Stimulated activated CD8-positive, alpha-beta memory T cell treated with anti-CD3 and anti-CD28 coated beads, Interleukin-15, amount 100 ng/mL, for 4 hours (primary cell): ENCODE data around the gene GPBP1.
"Not testable (repeated sequence)": the region's sequence is repeated elsewhere in the genome, so short reads cannot be mapped to it uniquely, and the experiment has no call there.

Experiments used
- DNase-seq, 2 donors: peaks; one replicate each; pipeline ENCODE4 v3.0.0-alpha.2; 2020; ENCODE audit warnings: low read depth in 2 of 2

GPBP1 gene

DNA sequence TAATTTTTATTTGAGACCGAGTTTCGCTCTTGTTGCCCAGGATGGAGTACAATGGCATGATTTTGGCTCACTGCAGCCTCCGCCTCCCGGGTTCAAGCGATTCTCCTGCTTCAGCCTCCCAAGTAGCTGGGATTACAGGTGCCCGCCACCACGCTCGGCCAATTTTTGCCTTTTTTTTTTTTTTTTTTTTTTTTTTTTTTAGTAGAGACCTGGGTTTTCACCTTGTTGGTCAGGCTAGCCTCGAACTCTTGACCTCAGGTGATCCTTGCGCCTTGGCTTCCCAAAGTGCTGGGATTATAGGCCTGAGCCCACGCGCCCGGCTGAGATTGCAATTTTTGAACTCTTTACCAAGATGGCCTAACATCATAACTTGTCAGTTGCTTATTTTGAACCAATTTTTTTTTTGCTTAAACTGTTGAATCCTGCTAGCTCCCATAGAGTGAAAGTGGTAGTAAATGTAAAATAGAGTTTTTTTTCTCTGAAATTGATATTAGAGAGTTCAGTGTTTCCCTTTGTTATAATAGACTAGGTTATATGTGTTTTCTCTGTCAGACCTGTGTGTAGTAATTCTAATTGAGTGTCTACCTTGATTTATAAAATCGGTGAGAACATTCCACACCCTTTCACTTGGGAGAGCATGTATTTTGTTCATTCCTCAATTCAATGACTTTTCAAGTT, 3.8 kb downstream of the GPBP1 start:
- no peak for DNase-seq

DNA sequence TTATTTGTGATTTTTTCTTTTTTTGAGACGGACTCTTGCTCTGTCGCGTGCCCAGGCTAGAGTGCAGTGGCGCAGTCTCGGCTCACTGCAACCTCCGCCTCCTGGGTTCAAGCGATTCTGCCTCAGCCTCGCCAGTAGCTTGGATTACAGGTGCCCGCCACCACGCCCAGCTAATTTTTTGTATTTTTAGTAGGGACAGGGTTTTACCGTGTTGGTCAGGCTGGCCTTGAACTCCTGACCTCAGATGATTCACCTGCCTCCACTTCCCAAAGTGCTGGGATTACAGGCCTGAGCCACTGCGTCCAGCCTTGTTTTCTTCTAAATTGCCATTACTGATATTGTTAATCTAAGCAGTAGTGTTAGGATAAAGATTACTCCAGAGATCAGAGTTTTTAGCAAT, 4.4 kb downstream of the GPBP1 start:
- DNase-seq, result not testable (repeated sequence)

DNA sequence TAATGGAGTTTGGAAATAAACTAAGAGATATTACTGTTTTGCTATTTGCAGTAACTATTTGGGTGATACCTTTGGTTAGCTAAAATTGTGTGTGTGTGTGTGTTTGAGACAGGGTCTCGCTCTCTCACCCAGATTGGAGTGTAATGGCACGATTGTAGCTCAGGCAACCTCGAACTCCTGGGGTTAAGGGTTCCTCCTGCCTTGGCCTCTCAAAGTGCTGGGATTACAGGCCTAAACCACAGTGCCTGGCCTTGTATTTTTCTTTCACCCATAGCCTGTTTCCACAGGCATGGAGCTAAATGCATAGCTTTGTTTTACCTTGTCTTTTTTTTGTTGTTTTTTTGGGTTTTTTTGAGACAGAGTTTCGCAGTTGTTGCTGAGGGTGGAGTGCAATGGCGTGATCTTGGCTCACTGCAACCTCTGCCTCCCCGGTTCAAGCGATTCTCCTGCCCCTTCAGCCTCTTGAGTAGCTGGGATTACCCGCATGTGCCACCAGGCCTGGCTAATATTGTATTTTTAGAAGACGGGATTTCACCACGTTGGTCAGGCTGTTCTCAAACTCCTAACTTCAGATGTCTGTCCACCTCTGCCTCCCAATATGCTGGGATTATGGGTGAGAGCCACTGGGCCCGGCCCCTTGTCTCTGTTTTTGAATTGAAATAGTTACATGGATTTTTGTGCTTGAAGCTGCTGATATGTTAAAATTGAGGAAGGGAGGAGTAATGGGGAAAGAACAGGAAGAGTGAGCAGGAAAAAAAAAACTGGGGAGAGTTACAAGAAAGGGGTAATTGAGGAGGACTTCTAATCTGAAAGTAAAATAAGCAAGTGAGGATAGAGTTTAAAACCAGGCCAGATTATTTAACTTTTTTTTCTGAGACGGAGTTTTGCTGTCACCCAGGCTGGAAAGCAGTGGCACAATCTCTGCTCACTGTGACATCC, 5.7 kb downstream of the GPBP1 start:
- DNase-seq, result no peak

DNA sequence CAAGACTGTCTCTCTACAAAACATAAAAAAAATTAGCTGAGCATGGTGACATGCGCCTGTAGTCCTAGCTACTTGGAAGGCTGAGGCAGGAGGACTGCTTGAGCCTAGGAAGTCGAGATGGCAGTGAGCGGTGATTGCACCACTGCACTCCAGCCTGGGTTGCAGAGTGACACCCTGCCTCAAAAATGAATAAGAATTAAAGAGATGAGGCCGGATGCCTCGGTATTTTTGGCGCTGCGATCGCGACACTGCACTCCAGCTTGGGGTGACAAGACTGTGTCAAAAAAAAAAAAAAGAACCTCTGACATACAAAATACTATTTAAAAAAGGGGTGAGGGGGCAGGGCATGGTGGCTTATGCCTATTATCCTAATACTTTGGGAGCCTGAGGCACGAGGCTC, 7.3 kb downstream of the GPBP1 start:
- no peak for DNase-seq

DNA sequence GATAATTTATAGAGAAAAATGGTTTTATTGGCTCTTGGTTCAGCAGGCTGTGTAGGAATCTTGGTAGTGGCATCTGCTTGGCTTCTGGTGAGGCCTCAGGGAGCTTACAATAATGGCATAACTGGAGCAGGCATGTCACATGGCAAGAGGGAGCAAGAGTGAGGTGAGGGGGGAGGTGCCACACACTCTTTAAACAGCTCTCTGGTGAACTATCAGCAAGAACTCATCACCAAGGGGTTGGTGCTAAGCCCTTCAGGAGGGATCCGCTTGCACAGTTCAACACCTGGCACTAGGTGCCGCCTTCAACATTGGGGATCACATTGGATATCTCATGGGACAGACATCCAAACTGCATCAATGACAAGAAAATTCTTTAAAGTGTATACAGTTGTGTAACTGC, 10.5 kb downstream of the GPBP1 start:
- no peak for DNase-seq

DNA sequence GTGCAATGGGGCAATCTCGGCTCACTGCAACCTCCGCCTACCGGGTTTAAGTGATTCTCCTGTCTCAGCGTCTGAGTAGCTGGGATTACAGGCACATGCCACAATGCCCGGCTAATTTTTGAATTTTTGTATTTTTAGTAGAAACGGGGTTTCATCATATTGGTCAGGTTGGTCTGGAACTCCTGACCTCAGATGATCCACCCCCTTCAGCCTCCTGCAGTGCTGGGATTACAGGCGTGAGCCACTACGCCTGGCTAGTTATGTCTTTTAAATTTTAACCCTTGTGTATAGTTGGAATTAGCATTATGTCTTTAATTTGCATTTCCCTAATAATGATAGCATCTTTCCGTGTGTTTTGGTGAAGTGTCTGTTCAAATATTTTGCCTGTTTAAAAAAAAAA, 11.5 kb downstream of the GPBP1 start:
- DNase-seq, result no peak

DNA sequence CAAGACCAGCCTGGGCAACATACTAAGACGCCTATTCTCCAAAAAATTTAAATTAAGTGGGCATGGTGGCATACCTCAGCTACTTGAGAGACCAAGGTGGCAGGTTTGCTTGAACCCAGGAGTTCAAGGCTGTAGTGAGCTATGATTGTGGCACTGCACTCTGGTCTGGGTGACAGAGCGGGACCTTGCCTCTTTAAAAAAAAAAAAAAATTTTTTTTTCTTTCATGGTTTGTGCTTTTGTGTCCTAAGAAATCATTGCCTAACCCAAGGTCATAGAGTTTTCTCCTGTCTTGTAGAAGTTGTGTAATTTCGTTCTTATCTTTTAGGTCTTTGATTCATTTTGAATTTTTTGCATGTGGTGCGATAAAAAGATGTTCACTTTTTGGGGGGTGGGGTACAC, 12.3 kb downstream of the GPBP1 start:
- DNase-seq, result no peak

DNA sequence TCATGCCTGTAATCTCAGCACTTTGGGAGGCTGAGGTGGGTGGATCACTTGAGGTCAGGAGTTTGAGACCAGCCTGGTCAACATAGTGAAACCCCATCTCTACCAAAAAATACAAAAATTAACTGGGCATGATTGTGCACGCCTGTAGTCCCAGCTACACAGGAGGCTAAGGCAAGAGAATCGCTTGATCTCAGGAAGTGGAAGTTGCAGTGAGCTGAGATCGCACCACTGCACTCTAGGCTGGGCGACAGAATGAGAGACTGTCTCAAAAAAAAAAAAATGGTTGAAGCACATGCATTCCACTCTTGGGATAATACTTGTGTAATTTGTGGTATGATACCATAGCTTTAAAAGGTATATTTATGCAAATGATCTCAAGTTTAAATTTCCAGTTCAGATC, 14.1 kb downstream of the GPBP1 start:
- DNase-seq, result not testable (repeated sequence)

DNA sequence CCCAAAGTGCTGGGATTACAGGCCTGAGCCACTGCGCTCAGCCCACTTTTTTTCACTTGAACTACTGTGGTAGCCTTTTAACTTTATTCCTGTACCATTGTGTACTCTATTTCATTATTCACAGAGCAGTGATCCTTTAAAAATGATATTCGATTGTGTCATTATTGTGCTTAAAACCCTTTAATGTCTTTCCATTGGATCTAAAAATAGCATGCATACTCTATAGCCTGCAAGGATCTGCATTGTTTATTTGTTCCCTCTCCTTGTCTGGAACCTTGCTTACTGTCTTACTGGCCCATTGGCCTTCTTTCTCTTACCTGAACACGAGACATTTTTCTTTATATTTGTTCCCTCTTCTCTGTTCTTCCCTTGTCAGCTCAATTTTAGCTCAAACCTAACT, 15.7 kb downstream of the GPBP1 start:
- DNase-seq, result no peak

DNA sequence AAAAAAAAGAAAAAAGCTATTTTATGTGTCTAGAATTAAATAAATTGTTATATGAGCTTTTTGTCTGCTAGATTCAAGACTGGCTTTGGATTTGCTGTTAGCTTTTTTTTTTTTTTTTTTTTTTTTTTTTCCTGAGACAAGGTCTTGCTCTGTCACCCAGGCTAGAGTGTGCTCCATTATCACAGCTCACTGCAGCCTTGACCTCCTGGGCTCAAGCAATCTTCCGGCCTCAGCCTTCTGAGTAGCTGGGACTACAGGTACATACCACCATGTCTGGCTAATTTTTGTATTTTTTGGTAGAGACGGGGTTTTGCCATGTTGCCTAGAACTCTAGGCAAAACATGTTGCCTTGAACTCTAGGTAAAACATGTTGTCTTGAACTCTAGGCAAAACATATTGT, 16.7 kb downstream of the GPBP1 start:
- DNase-seq, result no peak

DNA sequence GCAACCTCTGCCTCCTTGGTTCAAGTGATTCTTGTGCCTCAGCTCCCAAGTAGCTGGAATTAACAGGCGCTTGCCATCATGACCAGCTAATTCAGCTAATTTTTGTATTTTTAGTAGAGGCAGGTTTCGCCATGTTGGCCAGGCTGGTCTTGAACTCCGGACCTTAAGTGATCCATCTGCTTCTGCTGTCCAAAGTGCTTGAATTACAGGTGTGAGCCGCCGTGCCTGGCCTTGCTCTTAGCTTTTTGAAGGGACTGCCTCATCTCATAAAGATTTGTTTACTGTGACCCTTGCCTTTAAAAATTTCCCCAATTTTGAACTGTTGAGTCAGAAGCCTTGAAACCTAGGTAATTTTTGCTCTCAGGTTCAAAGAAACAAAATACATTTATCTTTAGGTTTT, 17.3 kb downstream of the GPBP1 start:
- no peak for DNase-seq

DNA sequence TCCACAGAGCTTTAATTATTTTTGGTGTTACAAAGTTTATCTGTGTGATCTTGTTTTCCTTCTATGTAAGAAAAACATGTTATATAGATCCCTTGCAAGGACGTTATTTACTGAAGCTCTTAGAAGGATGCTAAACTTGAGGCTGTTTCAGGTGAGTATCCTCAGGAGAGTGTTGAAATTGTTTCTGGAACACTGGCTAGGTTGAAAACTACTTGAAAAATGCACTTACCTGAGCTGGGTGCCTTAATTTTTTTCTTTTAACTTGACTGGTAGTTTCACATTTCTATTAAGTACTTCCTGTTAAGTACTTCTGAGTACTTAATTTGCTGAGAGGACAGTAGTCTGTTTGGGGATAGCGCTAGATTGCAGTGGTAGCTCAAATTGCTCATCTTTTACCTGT, 18.1 kb downstream of the GPBP1 start:
- no peak for DNase-seq

DNA sequence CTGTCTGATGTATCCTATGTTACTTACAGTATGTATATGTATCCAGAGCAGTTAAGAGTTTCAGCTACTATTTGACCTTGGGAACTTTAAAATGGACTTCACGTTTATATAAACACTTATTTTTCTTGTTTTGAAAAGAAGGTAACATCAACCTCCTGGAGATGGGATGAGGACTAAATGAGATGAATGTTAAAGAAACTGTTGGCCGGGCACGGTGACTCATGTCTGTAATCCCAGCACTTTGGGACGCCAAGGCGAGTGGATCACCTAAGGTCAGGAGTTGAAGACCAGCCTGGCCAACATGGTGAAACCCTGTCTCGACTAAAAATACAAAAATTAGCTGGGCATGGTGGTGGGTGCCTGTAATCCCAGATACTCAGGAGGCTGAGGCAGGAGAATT, 19.0 kb downstream of the GPBP1 start:
- DNase-seq, result not testable (repeated sequence)

DNA sequence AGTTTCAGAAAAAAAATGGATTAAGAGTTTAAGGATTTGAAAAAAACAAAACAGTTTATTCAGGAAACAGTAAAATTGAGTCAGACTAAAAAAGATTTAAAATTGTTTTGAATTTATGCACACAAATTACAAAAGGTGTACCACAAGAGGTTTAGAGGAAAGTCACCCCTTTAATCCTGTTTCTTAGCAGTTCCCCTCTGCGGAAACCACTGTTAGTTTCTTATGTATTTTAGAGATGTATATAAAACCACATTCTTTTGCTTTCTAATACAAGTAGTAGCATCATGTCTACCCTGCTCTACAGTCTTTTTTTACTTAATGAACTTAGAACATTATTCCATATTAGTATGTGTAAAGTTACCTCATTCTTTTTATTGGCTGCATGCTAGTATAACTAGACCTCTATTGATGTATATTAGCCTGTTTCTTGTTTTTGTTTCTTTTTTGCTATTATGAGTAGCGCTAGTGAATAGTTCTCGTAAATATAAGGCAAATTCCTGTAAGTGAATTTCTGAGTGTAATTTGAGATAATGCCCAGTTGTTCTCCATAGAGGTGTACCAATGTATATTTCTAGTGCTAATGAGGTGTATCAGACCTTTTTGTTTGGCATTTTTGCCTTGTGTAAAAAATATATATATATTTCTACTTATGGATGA, 20.0 kb downstream of the GPBP1 start:
- DNase-seq, result no peak

DNA sequence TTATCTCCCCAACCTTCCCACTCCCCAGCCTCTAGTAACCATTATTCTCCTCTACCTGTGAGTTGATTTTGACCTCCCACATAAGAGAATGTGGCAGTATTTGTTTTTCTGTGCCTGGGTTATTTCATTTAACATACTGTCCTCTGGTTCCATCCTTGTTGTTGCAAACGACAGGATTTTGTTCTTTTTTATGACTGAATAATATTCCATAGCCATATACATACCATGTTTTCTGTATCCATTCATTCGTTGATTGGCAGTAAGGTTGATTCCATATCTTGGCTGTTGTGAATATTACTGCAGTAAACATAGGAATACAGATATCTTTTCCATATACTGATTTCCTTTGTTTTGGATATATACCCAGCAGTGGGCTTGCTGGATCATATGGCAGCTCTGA, 20.8 kb downstream of the GPBP1 start:
- no peak for DNase-seq

DNA sequence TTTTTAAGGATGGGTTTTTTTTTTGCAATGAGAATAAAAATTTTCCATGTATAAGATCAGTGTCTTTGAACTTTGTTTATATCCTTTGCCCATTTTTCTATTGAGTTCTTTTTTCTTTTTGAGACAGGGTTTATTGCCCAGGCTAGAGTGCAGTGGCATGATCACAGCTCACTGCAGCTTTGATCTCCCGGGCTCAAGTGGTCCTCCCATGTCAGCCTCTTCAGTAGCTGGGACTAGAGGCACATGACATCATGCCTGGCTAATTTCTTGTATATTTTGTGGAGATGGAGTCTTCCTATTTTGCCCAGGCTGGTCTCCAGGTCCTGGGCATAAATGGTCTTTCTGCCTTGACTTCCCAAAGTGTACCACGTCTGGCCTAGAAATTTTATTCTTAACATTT, 21.2 kb downstream of the GPBP1 start:
- no peak for DNase-seq

DNA sequence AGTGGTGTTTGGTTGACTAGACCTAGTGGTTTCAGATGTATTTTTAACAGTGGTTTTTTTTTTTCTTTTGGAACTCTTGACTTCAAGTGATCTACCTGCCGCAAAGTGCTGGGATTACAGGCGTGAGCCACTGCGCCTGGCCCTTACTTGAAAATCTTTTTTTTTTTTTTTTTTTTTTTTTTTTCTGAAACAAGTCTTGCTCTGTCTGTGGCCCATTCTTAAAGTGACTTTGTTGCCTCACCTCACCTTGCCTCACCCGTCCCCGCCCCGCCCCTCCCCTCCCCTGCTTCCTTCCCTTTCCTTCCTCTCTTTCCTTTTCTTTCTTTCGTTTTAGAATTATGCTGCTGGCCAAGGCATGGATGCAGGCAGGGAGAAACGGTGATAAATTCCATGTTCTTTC, 26.0 kb downstream of the GPBP1 start:
- no peak for DNase-seq

DNA sequence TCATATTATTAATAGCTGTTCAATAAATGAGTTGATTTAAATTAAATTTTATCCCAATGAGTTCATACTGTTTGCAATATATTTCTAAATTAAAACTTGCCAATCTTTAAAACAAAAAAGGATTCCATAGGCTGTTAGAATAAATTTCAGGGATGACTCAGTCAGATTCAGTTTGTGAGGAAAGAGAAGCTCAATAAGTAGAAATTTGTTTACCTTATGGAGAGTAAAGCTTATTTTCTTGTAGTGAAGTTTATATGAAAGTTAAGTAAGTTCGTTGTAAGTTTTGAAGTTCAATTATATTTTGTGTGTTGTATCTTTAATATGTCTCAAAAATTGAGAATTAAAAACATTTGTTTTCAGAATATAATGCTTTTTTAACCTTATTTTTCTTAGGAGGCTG, 29.0 kb downstream of the GPBP1 start:
- no peak for DNase-seq

DNA sequence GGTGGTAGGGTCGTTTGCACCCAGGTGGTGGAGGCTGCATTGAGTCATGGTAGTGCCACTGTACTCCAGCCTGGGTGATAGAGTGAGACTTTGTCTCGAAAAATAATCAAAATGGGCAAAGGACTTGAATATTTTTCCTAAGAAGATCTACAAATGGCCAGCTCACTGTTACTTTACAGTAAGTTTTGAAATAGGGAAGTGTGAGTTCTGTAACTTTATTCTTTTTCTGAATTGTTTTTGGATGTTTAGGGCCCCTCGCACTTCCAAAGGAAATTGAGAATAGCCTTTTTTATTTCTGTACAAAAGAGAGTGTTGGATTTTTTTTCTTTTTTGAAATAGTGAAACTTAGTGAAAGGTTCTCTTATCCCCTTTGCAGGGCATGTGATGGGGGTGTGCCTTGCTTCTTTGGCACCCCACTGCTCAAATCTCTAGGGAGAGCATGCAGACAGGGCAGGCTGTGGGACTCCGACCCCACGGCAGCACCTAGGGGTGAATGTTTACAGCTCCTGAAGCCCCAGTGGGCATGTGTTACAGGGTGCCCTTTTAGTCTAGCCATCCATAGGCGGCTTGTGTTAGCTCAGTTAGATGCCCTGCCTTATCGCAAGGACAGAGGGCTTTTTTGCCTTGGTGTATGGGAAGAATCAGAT, 33.3 kb downstream of the GPBP1 start:
- DNase-seq, result no peak

DNA sequence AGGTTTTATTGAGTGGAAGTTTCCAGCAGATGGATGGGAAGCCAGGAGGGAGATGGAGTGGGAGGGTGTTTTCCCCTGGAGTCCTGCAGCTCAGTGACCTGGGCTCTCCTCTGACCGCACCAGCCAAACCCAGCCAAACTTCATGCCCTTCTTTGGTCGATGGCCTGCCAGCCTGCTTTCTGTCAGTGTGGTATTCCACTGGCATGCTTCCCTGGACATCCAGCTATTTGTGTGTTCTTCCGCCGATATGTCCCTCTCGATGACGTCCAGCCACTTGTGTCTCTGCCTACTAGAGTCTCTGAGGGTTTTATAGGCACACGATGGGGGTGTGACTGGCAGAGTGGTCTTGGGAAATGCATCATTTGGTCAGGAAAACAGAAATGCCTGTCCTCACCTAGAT, 33.8 kb downstream of the GPBP1 start:
- no peak for DNase-seq

DNA sequence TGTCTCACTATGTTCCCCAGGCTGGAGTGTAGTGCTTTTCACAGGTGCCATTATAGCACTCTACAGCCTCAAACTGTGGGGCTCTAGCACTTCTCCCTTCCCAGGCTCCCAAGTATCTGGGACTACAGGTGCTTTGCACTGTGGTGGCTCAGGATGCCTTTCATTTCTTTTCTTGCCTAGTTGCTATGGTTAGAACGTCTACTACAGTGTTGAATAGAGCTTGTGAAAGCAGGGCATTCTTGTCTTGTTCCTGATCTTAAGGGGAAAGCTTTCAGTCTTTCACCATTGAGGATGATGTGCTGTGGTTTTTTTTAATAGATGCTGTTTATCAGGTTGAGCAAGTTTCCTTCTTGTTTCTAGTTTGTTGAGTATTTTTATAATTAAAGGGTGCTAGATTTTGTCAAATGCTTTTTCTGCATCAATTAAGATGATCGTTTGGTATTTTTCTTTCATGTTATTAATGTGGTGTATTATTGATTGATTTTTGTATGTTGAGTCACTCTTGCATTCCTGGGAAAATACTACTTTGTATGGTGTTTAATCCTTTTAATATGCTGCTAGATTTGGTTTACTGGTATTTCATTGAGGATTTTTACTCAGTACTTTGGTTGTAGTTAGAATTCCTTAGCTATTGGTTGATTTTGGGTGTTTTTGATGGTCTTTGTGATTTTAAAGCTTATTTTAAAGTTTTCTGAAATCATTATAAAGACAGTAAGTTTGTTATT, 35.6 kb downstream of the GPBP1 start:
- no peak for DNase-seq

DNA sequence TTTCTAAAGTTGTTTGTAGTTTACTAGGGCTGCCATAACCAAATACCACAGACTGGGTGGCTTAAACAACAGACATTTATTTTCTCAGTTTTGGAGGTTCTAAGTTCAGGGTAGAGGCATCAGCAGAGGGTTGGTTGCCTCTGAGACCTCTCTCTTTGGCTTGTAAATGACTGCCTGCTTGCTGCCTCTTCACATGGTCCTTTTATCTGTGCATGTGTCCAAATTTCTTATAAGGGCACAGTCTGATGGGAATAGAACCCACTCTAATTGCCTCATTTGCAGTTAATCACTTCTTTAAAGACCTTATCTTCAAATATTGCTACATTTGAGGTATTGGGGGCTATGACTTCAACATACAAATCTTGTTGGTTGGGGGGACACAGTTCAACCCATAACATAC, 36.8 kb downstream of the GPBP1 start:
- no peak for DNase-seq
